Gastrocnemius medialis (tissue), 4 donors: ENCODE data around the gene TCOF1.

Source experiments
- CTCF ChIP-seq, 5 experiments: fragments of 450-650 bp in 3 of 5; fragments of 200-600 bp in 2 of 5; sonication (generic) in 2 of 5; IDR thresholded peaks in 4 of 5; conservative IDR thresholded peaks in 1 of 5; 1 replicate in 4 of 5; 2 replicates in 1 of 5; pipeline ENCODE4 v1.5.1; 2016 to 2019; ENCODE audit warnings: antibody characterized with exemption in 5 of 5, mild to moderate bottlenecking in 3 of 5, moderate library complexity in 3 of 5
- POLR2A ChIP-seq, 2 donors: fragments of 450-650 bp; IDR thresholded peaks; one replicate each; pipeline ENCODE4 v1.6.1; 2017; ENCODE audit warnings: antibody characterized with exemption in 2 of 2, mild to moderate bottlenecking in 2 of 2, moderate library complexity in 2 of 2

GRCh38 chr5:150374651-150375050 is 17.2 kb downstream of the TCOF1 start:
- no peak for TF ChIP-seq CTCF (IDR thresholded peaks at IDR 0.05 in 4 of 5, conservative IDR thresholded peaks at IDR 0.05 in 1 of 5)
- TF ChIP-seq POLR2A (IDR thresholded peaks at IDR 0.05) = no peak
